B cell (primary cell): ENCODE measurements around the gene COL26A1.
"Not testable (repeated sequence)": the region's sequence is repeated elsewhere in the genome, so short reads cannot be mapped to it uniquely, and the experiment has no call there.

Experiments used
- CTCF ChIP-seq: fragments of 200-600 bp; IDR thresholded peaks from one replicate; pipeline ENCODE4 v1.8.0; 2022; ENCODE audit warnings: antibody characterized with exemption, mild to moderate bottlenecking
- EZH2 ChIP-seq: IDR thresholded peaks from 2 replicates; pipeline ENCODE4 v1.6.1; 2012; ENCODE audit warnings: borderline replicate concordance, low read depth, mild to moderate bottlenecking, moderate library complexity, low read length; ENCODE audit not compliant: insufficient read depth, poor library complexity, severe bottlenecking

- not testable (repeated sequence) for TF ChIP-seq CTCF, EZH2
Measured at GRCh38 chr7:101434155-101434554, 71.5 kb downstream of the COL26A1 start.
